Astrocyte of the hippocampus (primary cell): Measurements from ENCODE around the gene THTPA.
A peak's percentile ranks its signal among the peaks of the same experiment; 100 is the strongest.

ENCODE experiments used
- DNase-seq: peaks from one replicate; pipeline ENCODE4 v3.0.0; 2011; ENCODE audit warnings: low read depth, low spot score

Gene THTPA, protein sequence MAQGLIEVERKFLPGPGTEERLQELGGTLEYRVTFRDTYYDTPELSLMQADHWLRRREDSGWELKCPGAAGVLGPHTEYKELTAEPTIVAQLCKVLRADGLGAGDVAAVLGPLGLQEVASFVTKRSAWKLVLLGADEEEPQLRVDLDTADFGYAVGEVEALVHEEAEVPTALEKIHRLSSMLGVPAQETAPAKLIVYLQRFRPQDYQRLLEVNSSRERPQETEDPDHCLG

DNA sequence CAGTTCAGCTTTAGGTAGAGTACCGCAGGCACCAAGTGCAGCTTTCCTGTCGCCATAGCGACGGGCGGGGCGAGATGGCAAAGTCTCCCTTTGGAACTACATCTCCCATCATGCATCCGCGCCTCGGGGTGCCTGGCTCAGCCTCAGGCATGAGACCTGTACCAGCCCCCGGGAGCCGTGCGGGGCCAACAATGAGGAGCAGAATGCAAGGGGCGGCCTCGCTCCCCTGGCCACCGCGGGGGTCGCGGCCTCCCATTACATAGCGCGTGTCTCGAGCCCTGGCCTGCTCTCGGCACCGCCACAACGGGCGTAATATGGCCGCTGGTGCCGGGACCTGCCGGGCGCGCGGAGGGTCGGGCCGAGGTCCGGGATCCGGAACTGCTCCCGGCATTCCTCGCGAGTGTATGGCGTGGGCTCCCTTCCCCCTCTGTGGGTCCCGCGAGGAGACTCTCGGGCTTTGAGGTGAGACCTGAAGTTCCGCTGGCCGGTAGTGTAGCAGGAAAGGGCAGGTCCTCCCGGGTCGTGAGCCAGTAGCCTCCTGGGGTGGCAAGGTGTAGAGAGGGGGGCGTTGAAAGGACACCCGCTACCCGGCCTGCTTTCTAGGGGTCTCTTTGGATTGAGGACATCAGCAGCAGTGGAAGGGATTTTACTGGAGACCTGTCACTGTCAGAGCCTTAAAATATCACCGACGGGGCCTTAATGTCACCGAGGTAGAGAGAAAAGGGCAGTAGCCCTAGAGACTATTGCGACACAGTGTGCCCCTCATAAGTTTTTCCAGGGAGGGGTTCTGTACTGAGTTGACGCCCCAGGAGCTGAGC is at the start of gene THTPA:
Gene THTPA (plus strand): TSS at position 390 of the 818 bp plus-strand sequence. CDS start 487 bp downstream, outside the sequence.
- peak; percentile 97 for DNase-seq

DNA sequence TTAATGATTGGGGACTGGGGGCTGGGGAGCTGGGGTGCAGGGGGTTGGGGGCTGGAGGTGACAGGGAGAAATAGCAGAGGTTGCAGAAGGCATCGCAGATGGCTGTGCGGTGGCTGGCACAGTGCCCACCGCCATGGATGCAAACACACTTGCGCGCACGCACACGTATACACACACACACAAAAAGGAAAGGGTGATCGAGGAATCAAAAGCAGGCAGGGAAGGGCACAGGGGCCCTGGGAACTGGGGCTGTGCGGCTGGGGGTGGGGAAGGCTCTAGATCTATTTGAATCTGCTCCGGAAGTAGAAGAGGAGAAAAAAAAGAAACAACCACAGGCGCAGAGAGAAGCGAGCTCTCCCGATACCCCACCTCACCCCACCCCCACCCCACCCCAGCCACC is 43.9 kb upstream of the THTPA start:
- DNase-seq, result peak; percentile 40

DNA sequence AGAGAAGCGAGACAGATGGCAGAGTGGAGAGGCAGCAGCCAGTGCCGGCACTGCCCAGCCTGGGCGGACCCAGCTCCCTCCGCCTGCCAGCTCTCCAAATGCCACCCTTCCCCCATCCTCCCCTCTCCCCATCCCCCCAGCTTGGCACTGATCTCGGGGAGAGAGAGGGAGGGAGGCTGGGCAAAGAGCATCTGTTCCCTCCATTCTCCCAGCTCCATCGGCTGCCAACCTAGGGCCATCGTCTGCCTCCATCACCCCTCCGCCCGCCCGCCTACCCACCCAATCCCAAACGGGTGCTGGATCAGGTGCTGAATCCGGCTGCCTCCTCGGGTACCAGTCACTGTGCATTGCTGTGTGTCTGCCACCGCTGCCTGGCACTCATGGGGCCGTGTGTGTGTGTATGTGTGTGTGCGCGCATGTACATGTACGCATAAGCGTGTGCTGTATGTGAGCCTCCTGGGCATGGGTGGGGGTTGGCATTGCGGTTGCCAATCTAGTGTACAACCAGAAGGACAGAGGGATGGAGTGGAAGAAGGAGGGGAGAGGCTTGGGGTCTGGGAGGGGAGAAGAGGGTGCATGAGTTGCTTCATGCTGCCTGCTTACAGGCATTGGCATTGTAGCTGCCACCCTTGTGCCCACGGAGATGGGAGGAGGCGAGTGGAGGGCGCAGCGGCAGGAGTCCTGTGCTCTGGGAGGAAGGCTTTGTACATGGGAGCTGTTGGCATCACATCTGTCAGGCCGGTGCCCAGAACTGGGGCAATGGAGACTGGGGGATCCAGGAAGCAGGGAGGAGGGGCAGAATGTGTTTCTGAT is 42.9 kb upstream of the THTPA start:
- peak; percentile 15 for DNase-seq

DNA sequence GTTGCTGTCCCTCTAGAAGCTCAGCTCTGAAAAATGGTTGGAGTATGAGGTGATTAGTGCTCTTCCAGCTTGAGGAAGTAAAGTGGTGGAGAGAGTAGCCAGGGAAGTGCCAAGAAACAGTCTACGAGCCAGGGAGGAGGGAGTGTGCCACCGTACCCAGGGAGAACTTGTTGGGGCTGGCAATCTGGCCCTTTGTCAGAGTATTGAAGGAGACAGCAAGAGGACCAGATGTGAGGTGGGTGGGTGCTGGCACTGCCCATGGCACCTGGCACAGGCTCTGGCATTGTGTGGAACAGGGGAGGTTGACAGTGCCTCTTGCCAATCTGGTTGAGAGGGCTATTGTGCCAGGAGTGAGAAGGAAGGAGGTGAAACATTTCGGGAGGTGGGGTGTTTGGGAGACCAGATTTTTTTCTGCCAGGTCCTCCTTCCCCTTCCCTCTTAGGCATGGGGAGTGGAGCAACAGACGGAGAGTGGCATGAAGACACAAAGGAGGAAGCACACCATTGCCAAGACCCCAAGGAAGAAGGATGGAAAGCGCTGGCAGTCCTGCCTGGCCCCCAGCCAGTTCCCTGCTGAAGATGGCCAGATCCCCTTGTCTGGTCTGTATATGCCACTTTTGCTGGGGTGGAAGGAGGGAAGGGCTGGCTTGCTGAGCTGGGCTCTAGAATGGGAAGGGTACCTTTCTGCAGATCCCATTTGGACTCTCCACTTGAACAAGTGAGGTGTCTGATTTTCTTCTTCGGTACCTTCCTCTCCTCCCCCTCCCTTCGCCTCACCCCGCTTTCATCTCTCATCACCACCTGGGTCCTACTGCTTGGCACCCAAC is 42.0 kb upstream of the THTPA start:
- DNase-seq, result no peak

DNA sequence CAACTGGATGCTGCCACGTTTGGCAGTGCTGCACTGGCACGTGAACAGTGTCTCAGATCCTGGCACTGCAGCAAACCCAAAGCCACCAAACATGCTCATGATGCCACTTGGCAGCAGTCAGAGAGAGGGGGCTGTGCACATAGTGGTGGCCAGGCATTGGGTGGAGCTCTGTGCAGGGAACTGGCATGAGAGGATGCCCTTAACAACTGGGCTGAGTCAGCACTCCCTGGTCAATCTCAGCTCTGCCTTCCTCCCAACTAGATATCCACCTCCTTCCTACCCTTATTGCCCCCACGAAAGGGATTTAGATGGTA is 41.5 kb upstream of the THTPA start:
- DNase-seq, result no peak

DNA sequence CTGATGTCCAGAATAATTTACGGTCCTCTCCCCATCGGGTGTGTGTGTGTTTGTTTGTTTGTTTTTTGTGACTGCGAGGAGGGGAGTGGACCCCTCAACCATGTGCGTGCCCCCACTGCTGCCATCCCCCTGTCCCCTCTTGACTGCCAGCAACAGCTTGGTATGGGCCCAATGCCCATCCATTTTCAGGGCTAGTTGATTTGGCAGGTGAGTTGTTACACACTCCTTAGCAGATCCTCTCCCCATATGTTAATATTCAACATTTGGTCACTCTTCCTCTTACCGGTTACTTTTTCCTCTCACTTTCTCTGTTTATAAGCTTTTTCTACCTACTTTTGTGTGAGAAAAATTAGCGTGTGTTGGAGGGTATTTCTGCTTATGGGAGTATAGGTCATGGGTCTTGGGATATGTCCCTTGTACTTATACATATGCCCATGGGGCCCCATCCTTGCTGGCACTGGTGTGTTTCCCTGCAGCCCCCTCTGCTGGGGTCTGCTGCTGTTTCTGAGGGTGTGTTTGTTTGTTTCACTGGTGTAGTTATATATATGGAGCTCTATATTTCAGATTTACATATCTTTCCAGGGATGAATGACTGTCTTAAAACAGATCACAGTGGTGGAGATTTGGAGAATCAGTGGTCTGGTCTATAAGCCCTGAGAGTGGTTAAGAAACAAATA is 38.3 kb upstream of the THTPA start:
- no peak for DNase-seq

DNA sequence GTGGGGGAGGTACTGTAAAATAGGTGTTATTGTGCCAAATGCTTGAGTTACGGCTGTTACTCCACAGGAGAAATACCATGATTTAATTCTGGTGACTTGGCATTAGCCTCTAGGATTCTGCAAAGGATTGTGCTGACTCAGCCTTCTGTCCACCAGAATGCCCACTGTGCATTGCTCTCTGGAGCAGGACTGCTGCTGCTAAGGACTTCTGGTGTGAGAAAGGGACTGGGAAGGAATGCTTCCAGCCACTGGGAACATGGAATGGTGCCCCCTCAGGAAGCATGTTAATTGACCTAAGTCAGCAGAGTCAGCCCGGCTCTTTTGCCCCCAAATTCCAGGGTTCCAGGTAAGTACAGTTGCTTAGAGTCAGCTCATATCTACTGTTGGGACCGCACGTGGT is 37.4 kb upstream of the THTPA start:
- peak; percentile 27 for DNase-seq

DNA sequence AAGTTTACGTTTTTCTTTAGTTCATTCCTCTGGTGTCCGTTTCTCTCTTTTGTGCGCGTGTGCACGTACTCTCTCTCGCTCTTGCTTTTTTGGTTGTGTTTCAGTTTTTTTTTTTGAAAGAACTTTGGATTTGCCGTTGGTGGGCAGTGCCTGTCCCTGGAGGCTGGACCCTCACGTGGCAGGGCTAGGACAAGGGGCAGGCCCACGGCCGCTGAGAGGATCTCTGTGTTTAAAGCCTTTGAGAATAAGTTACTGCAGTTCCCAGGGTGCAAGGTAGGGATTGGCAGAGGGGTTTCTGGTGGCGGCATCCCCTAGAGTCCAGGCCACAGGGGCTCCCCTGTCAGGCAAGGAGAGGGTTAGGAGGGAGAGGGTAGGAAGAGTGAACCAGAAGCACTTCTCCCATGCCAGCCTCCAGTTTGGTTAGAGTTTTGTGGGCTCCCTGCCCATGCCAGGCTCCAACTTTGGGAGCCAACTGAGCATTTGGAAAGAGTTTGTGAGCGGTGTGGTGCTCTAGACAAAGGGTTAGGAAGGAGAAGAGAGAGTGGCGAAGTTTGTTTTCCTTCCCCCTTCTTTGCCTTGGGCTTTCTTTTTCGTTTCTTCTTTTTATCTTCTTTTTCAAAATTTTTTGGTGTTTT is 35.1 kb upstream of the THTPA start:
- DNase-seq, result no peak

DNA sequence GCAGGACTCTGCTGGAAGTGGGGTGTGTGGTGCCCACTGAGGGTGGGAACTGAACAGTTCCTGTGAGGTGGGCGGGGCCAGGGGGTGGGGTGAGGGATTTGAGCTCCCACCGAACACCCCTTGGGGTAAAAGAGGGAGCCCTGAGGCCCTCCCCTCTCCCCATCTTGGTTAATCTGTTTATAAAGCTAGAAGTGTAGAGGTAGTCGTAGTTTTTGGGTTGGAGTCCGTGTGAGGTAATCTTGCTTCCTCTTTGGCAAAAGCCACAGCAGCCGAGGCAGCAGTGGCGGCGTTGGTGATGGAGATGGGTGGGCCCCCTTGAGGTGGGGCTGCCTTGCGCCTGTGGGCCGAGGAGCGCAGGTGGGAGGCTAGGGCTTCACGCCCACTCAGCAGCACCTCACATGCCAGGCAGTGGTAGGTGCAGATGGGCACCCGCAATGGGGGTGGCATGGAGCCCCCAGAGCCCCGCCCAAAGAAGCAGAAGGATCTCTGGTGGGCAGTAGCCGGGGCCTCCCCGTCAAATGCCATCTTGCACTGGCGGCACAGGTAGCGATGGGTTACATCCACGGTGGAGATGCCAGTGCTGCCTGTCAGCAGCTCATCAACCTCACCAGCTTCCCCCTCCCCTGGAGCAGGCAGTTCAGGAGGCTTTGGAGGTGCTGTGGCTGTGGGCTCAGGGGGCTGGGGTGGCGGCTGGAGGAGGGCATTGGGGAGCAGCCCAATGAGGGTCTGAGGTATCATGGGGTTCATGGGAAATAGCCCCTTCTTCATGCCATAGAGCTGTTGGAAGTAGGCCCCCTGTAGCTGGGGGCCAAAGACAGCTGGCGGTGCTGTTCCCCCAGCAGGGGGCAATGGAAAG is 34.1 kb upstream of the THTPA start:
- no peak for DNase-seq

DNA sequence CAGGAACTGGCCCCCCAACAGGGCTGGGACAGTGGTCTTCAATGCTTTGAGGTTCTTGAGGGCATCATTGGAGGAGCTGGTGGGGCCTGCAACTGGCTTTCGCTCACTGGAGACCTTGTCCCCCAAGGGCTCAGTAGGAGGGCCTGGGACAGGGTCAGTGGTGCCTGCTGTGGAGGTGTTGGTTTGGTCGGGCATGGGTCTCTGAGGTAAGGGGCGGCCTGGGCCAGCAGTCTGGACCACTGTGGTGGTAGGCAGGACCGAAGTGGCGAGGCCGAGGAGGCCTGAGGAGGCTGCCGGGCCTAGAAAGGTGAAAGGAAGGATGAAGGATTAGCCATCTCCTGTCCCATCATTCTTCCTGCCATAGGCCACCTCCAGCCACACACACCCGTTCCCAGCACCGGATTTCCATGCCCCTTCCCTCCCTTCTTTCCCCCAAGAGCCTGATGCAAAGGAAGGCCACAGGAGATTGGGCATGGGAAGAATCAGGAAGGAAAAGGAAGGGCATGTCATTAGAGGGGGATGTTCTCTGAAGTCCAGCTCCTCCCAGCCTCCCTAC is 33.4 kb upstream of the THTPA start:
- DNase-seq, result no peak

DNA sequence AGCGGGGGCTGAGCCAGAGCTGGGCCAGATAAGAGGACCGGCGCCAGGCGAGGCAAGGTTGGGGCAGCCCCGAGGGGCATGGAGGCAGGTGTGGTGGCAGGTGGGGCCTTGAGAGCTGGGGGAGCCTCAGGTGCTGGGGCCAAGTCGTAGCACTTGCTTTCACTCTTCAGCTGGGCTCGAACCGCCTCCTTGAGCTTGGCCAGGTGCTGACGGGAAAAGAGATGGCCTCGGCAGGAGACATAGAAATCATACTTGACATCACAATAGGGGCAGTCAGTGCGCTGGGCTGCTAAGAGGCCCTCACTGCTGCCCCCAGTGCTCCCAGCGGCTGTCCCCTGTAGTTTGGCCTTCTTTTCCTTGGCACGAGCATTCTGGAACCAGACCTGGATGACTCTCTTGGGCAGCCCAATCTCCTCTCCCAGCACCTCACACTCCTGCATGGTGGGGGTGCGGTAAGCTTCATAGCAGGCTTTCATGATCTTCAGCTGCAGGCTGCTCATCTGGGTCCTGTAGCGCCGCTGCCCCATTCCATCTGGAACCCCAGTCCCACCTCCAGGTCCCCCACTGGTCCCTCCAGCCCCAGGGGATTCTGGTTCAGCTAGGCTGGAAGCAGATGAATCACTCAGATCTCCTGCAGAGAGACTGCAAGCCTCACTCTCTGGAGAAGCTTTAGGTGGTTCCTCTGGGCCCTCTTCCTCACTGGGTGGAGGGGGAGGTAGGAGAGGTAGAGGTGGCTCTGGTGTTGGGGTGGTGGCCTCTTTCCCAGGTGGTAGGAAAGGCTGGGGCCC is 32.6 kb upstream of the THTPA start:
- DNase-seq, result no peak

DNA sequence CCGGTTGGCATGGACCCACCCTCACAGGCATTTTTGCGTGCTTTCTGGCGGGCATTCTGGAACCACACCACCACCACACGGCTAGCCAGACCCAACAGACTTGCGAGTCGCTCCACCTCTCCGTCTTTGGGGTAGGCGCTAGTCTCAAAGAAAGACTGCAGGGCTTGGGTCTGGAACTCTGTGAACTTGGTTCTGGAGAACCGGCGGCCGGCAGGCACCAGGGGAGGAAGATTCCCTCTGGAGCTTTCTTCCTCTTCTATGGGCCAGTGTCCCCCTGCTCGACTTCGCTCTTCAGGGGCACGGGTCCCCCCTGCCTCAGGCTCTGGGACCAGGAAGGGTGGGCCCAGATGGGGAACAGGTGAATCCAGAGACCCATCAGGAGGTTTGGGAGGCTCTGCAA is 31.1 kb upstream of the THTPA start:
- no peak for DNase-seq

DNA sequence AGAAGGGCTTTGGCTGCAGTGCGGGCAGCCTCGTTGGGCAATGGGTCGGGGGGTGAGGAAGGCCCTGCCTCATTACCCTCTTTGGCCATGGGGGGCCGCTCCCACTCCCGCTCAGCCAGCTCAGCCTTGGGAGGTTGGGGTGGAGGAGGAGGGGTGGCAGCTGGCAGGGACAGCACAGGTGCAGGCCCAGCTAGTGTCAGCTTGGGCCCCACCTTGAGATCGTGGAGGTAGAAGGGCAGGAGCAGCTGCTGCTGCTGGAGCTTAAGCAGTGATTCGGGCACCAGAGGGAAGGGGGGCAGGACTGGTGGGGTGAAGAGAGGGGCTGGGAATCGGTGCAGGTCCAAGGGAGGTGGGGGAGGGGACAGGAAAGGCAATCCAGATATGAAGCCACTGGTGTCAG is 30.5 kb upstream of the THTPA start:
- no peak for DNase-seq

DNA sequence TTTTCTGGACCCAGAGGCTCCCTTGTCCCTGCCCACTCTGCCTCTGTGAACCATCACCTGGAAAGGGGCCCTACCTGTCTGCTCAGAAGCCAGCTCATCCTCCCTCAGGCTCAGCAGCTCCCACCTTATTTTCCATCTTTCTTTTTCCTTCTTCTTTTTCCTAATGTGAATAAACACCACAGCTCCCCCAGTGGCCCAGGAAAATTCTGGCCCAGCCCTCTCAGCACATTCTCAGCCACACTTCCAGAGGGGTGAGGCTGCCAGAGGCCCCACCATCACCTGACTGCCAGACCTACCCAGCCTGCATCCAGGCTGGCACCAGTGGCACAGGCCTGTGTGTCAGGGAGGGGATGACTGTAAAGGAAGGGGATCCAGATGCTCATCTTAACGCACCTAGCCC is 27.5 kb upstream of the THTPA start:
- no peak for DNase-seq

DNA sequence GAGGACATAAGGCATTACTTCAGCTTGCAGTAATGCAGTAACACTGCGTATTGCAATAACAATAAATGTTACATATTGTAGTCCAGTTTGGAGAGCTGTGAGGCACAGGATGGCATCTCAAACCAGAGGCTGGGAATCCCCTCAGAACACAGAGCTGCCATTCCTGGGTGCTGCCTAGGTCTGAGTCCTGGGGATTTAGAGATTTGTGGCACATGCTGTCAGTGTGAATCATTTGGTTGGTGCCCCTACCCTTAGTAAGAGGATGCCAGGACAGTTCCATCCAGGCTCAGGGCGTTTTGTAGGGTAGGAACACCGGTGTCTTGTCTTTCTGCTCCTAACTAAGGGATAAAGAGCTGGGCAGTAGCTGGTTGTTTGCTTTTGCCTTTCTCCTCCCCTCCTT is 27.1 kb upstream of the THTPA start:
- DNase-seq, result no peak

DNA sequence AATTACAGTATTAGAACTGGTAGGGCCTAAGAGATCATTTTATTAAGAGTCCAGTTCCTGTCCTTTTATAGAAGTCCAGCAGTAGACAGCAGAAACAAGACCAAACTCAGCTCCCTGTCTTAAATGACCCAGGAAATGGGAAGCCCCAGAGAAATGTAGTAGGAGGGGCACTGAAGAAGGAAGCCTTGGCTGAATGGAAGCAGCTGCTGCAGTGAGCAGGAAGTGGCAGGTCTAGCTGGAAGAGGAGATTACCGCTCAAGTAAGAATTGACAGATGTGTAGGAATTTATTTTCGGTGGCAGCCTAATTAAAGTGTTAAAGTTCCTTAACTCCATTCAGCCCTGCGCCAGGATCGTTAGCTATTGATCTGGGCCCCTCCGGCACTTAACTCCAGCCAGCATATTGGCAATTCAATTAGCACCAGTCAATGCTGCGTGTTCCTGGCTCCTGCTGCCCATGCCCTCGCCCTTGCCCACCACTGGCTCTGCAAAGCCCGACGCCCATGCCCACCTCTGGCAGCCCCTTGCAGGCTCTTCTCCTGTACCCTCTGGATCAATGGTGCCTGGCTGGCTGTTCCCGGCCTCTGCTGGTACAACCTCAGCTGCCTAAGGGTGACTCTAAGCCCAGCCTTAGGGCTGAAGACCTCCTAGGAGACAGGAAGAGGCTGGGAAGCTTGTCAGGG is 25.6 kb upstream of the THTPA start:
- DNase-seq, result no peak

DNA sequence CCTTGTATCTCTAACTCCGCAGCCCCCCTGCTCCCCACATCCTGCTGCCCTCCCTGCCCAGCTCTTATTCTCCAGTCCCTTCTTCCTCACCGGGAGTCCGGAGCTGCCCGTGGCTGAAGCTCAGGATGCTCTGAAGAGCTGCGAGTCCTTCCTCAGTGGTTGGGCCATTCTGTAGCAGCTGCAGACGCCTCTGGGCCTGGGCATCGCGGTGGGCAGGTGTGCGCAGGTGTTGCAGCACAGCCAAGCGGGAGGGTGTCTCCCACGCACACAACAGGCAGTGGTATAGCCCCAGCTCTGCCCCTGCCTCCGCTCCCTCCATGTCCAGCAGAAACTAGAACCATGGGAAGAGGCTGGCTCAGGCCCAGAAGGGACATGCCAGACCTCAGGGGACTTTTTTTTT is 24.7 kb upstream of the THTPA start:
- no peak for DNase-seq

DNA sequence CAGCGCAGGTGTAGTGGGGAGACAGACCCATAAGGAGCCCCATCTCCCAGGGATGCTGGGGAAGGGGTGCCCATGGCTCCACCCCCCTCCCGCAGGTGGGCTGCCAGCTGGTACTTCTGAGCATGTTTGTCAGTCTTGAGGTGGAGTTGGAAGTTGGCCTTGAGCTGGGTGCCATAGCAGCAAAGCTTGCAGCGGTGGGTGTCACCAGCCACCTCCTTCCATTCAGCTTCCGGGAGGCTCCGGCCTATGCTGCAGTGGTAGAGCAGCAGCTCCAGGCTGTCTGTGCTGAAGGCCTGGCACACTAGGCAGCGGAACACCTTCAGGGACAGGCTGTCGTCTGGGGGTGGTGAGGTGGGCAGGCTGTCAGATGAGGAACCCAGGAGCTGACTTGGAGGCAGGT is 23.4 kb upstream of the THTPA start:
- no peak for DNase-seq
